ENCODE results near the gene OXGR1.

- TF ChIP-seq CTCF (conservative IDR thresholded peaks at IDR 0.05; ENCODE audit: low read length) (peak; percentile 75), EZH2phosphoT487 (IDR thresholded peaks at IDR 0.05; ENCODE audit: borderline replicate concordance, low read depth, low read length) (no peak)
These were observed 35.9 kb downstream of the OXGR1 start for GRCh38 chr13:96958286-96958891.

Measured in OCI-LY7 (cell line).